Measurements from ENCODE around the gene G2E3. TPM values are rescaled to one million over a fixed set of nuclear protein-coding genes. Genes with fewer than 3 reads are reported as not detected.

The G2E3 gene
- total and polyA plus RNA-seq, 2 of the 13 experiments (the other 11 are each of a cell fraction or from before 2014, with no cell fraction given): 22.8 to 63.0 TPM

GRCh38 chr14:30580616-30581282, 21.8 kb downstream of the G2E3 start:
- intact Hi-C loops (cut with micrococcal nuclease; ENCODE audit: unreplicated experiment): no loop called here
- no peak for ATAC-seq
- H4K20me1 ChIP-seq (ENCODE audit: insufficient read depth, low read length): peaks cover 4% of the 10 kb centered on the region; the same call in 1 of the 2 replicates
- peaks cover 3 to 21% of the 10 kb centered on the region in 2 experiments; a peak in 2 of 5 replicates for H3K36me3 ChIP-seq (replicated peaks in 1 of 2; ENCODE audit: control insufficient read depth in 1 of 2, insufficient read depth in 2 of 2, low read length in 2 of 2)
- no peak overlapping the region for H2AFZ ChIP-seq (ENCODE audit: low read length)
- no TSS peak for BruUV-seq (replicated peaks)
- H3K27me3 ChIP-seq (ENCODE audit: control insufficient read depth in 1 of 2, insufficient read depth in 2 of 2, low read length in 2 of 2): no peaks in the 10 kb centered on the region
- no peak overlapping the region for H3K9ac ChIP-seq (ENCODE audit: insufficient read depth, low read depth, low read length)
- H3K4me2 ChIP-seq (ENCODE audit: low read depth, low read length): no peak overlapping the region
- ChIA-PET POLR2A (no interaction called here), CTCF (ENCODE audit: low intra/inter-chr PET ratio, low total read pairs) (no interaction called here)
- FAIRE-seq: no peak
- no peak overlapping the region for H3K27ac ChIP-seq (ENCODE audit: extremely low read length, insufficient read depth, low read length)
- 93% methylated on average over 2 of the region's 2 CpGs for WGBS (ENCODE audit: low lambda C conversion rate)
- no peak for TF ChIP-seq ZNF615 (CRISPR knock-in tag; IDR thresholded peaks at IDR 0.05; ENCODE audit: borderline replicate concordance)
- TF ChIP-seq BRCA1 (CRISPR knock-in tag; IDR thresholded peaks at IDR 0.05): no peak
- 0 out of 4 replicates have a peak, but pooled peaks of 1 of the 2 experiments have one; percentile 22 for TF ChIP-seq KLF16 (CRISPR knock-in tag; IDR thresholded peaks at IDR 0.05)
- 0 out of 2 replicates have a peak, but pooled peaks have one; percentile 24 for TF ChIP-seq SATB2 (CRISPR knock-in tag; IDR thresholded peaks at IDR 0.05)
- peaks cover 13% of the 10 kb centered on the region; the same call in 1 of the 2 replicates for H3K9me3 ChIP-seq (ENCODE audit: low read length)
- no peak overlapping the region for H3K4me3 ChIP-seq (replicated peaks in 1 of 3; ENCODE audit: insufficient read depth in 1 of 3, low read depth in 2 of 3, low read length in 3 of 3)
- no peak for DNase-seq (ENCODE audit: low spot score)
- H3K79me2 ChIP-seq (ENCODE audit: insufficient read depth, low read length): peaks cover 98% of the 10 kb centered on the region
- H3K4me1 ChIP-seq (ENCODE audit: insufficient read depth, low read length): 0 out of 2 replicates have a peak, but pooled peaks cover 5% of the 10 kb centered on the region
- in situ Hi-C loops (cut with HindIII; ENCODE audit: extremely low pct_ligation_motif_present, low pct_unique_long_range_greater_than_20kb): no loop called here

DNA sequence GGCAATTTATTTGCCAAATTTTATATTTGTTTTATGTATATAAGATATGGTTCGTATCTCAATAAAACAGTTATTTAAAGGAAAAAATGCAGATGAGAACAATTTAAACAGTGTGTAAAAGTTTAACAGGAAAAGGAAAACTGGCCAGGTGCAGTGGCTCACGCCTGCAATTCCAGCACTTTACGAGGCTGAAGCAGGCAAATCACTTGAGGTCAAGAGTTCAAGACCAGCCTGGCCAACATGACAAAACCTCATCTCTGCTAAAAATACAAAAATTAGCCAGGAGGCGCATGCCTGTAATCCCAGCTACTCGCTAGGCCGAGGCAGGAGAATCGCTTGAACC, 22.3 kb downstream of the G2E3 start:
- ATAC-seq (no peak), FAIRE-seq (no peak), DNase-seq (ENCODE audit: low spot score) (no peak)
- Histone ChIP-seq H3K4me2 (ENCODE audit: low read depth, low read length) (no peak overlapping the region), H2AFZ (ENCODE audit: low read length) (no peak overlapping the region), H3K36me3 (replicated peaks in 1 of 2; ENCODE audit: control insufficient read depth in 1 of 2, insufficient read depth in 2 of 2, low read length in 2 of 2) (peaks cover 3 to 26% of the 10 kb centered on the region in 2 experiments; a peak in 2 of 5 replicates), H3K9ac (ENCODE audit: insufficient read depth, low read depth, low read length) (no peak overlapping the region), H3K27me3 (ENCODE audit: control insufficient read depth in 1 of 2, insufficient read depth in 2 of 2, low read length in 2 of 2) (no peaks in the 10 kb centered on the region), H4K20me1 (ENCODE audit: insufficient read depth, low read length) (peaks cover 4% of the 10 kb centered on the region; the same call in 1 of the 2 replicates), H3K27ac (ENCODE audit: extremely low read length, insufficient read depth, low read length) (no peak overlapping the region), H3K4me3 (replicated peaks in 1 of 3; ENCODE audit: insufficient read depth in 1 of 3, low read depth in 2 of 3, low read length in 3 of 3) (no peak overlapping the region), H3K4me1 (ENCODE audit: insufficient read depth, low read length) (0 out of 2 replicates have a peak, but pooled peaks cover 5% of the 10 kb centered on the region), H3K79me2 (ENCODE audit: insufficient read depth, low read length) (peaks cover 98% of the 10 kb centered on the region), H3K9me3 (ENCODE audit: low read length) (peaks cover 13% of the 10 kb centered on the region; the same call in 1 of the 2 replicates)
- POLR2A ChIA-PET: no interaction called here
- intact Hi-C loops (cut with micrococcal nuclease; ENCODE audit: unreplicated experiment) (no loop called here), in situ Hi-C loops (cut with HindIII; ENCODE audit: extremely low pct_ligation_motif_present, low pct_unique_long_range_greater_than_20kb) (no loop called here)
- CTCF ChIA-PET (ENCODE audit: low intra/inter-chr PET ratio, low total read pairs): no interaction called here
- 97% methylated on average over 7 of the region's 7 CpGs for WGBS (ENCODE audit: low lambda C conversion rate)
- TF ChIP-seq, protein P1, sequence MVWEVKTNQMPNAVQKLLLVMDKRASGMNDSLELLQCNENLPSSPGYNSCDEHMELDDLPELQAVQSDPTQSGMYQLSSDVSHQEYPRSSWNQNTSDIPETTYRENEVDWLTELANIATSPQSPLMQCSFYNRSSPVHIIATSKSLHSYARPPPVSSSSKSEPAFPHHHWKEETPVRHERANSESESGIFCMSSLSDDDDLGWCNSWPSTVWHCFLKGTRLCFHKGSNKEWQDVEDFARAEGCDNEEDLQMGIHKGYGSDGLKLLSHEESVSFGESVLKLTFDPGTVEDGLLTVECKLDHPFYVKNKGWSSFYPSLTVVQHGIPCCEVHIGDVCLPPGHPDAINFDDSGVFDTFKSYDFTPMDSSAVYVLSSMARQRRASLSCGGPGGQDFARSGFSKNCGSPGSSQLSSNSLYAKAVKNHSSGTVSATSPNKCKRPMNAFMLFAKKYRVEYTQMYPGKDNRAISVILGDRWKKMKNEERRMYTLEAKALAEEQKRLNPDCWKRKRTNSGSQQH (CRISPR knock-in tag; IDR thresholded peaks at IDR 0.05; ENCODE audit: low read depth): no peak
- TF ChIP-seq ZNF260 (CRISPR knock-in tag; IDR thresholded peaks at IDR 0.05; ENCODE audit: borderline replicate concordance, low read depth): no peak
- no peak for TF ChIP-seq JUNB (CRISPR knock-in tag; IDR thresholded peaks at IDR 0.05; ENCODE audit: borderline replicate concordance)
- no peak for TF ChIP-seq WIZ (CRISPR knock-in tag; IDR thresholded peaks at IDR 0.05)
- TF ChIP-seq NFE2L2 (IDR thresholded peaks at IDR 0.05; ENCODE audit: low read length): no peak
- BruUV-seq (replicated peaks): no TSS peak
